GM12878 (cell line): ENCODE data around the gene ARR3. TPM values are rescaled to one million over a fixed set of nuclear protein-coding genes. Genes with fewer than 3 reads are reported as not detected.

ENCODE experiments used
- ATAC-seq: fragments of 200-7000 bp; cut with Tn5 transposase; 3 replicates; pipeline ENCODE4 v1.9.1; 2020; ENCODE audit warnings: mild to moderate bottlenecking, moderate library complexity
- BruUV-seq: library from RNA; stranded (reverse); fragments of 400-500 nt; replicated peaks from 2 replicates; lab custom pipeline; 2021; lab: Mats Ljungman, UMichigan
- CTCF ChIA-PET: fragments of 300-600 bp; sonication (Branson Sonifier 250); formaldehyde crosslinking; extraction: SDS; loops from one replicate; lab custom pipeline; 2021; ENCODE audit warnings: inconsistent platforms; lab: Yijun Ruan, JAX
- POLR2A ChIA-PET: fragments of 350-600 bp; formaldehyde crosslinking; extraction: SDS; loops from one replicate; lab custom pipeline; 2021; ENCODE audit warnings: inconsistent platforms; lab: Charles Lee
- RAD21 ChIA-PET: fragments of 300-600 bp; sonication (Branson Sonifier 250); formaldehyde crosslinking; loops from one replicate; lab custom pipeline; 2023; ENCODE audit warnings: antibody characterized with exemption; ENCODE audit not compliant: unreplicated experiment; lab: Charles Lee
- SMC1A ChIA-PET: fragments of 300-600 bp; sonication (Branson Sonifier 250); formaldehyde crosslinking; loops from one replicate; lab custom pipeline; 2023; ENCODE audit not compliant: unreplicated experiment, uncharacterized antibody; lab: Charles Lee
- DNase-seq: peaks from one replicate; pipeline ENCODE4 v3.0.0-alpha.2; 2011; ENCODE audit warnings: low read depth, low spot score
- FAIRE-seq: peaks from 3 replicates; lab custom pipeline; 2011; peaks lifted over from hg19 to GRCh38; lab: Jason Lieb, UNC
- H2AFZ ChIP-seq: 2 replicates; pipeline ENCODE4 v1.6.0; 2011; ENCODE audit warnings: low read depth, low read length, control low read depth; ENCODE audit not compliant: control insufficient read depth
- H3K27ac ChIP-seq: 2 replicates; pipeline ENCODE4 v1.5.1; 2011; ENCODE audit warnings: control low read depth; ENCODE audit not compliant: control insufficient read depth, insufficient read depth
- H3K27me3 ChIP-seq, 2 experiments: replicated peaks in 1 of 2; 2 replicates each; pipeline versions ENCODE4 v1.6.0 to v1.6.1; 2011; ENCODE audit warnings: low read length in 1 of 2; ENCODE audit not compliant: control insufficient read depth in 2 of 2, insufficient read depth in 2 of 2
- H3K36me3 ChIP-seq, 2 experiments: 2 replicates each; pipeline ENCODE4 v1.5.1; 2011; ENCODE audit warnings: low read length in 1 of 2; ENCODE audit not compliant: control insufficient read depth in 2 of 2, insufficient read depth in 2 of 2
- H3K4me1 ChIP-seq: 2 replicates; pipeline ENCODE4 v1.6.1; 2011; ENCODE audit warnings: mild to moderate bottlenecking, low read length, moderate library complexity, mixed read lengths; ENCODE audit not compliant: control insufficient read depth, insufficient read depth
- H3K4me2 ChIP-seq: 2 replicates; pipeline ENCODE4 v1.6.0; 2011; ENCODE audit warnings: control low read depth; ENCODE audit not compliant: control insufficient read depth, insufficient read depth
- H3K4me3 ChIP-seq: fragments of 200-600 bp; sonication (generic); 2 replicates; pipeline ENCODE4 v1.5.1; 2016
- H3K79me2 ChIP-seq: 2 replicates; pipeline ENCODE4 v1.6.0; 2011; ENCODE audit warnings: low read length; ENCODE audit not compliant: control insufficient read depth, insufficient read depth
- H3K9ac ChIP-seq: 2 replicates; pipeline ENCODE4 v1.8.0; 2011; ENCODE audit warnings: low read length, control low read depth, mixed read lengths; ENCODE audit not compliant: control insufficient read depth, insufficient read depth
- H3K9me3 ChIP-seq: replicated peaks from 3 replicates; pipeline ENCODE4 v1.5.1; 2011; ENCODE audit warnings: mild to moderate bottlenecking, low read length; ENCODE audit not compliant: control insufficient read depth, insufficient read depth
- H4K20me1 ChIP-seq: 2 replicates; pipeline ENCODE4 v1.6.0; 2011; ENCODE audit not compliant: control insufficient read depth, insufficient read depth
- CBX5 ChIP-seq: sonication (generic); IDR thresholded peaks from 2 replicates; pipeline ENCODE4 v1.6.1; 2016; ENCODE audit warnings: low read depth, moderate library complexity, mild to moderate bottlenecking, inconsistent platforms
- MTA2 ChIP-seq: fragments of 450-650 bp; IDR thresholded peaks from 2 replicates; pipeline ENCODE4 v1.6.1; 2016; ENCODE audit warnings: low read depth, mild to moderate bottlenecking, moderate library complexity
- SREBF2 ChIP-seq: IDR thresholded peaks from 2 replicates; pipeline ENCODE4 v1.6.1; 2012; ENCODE audit warnings: mild to moderate bottlenecking, low read length
- TBL1XR1 ChIP-seq: IDR thresholded peaks from 2 replicates; pipeline ENCODE4 v1.6.1; 2012; ENCODE audit warnings: low read depth, low read length, improper control_type of control experiment
- ZBTB33 ChIP-seq: fragments of 450-650 bp; IDR thresholded peaks from 2 replicates; pipeline ENCODE4 v1.6.1; 2017; ENCODE audit warnings: mild to moderate bottlenecking
- WGBS: methylation state at CpG from one replicate; pipeline ENCODE4 v1.1.6; 2016; ENCODE audit warnings: low lambda C conversion rate; ENCODE audit not compliant: insufficient replicate concordance, insufficient coverage; ENCODE audit errors: missing lambda C conversion rate; 5-methylcytosine and 5-hydroxymethylcytosine counted together
- in situ Hi-C: fragments of 300-500 bp; cut with MboI; formaldehyde crosslinking; loops from 9 replicates; pipeline ENCODE4 v1.14.3; 2018; ENCODE audit warnings: mixed read lengths
- intact Hi-C: fragments of 100-400 bp; cut with micrococcal nuclease; formaldehyde crosslinking; loops from one replicate; pipeline ENCODE4 v1.14.2; 2022; ENCODE audit not compliant: unreplicated experiment
- polyA plus RNA-seq, 11 experiments: library from polyadenylated mRNA; depleted of rRNA in 4 of 11; unstranded in 6 of 11; stranded (reverse) in 5 of 11; fragments of >200 nt; fragmentation: Nextera tagmentation in 4 of 11; fragmentation: Illumina TruSeq in 1 of 11; extraction: Ambion mirVana in 4 of 11; extraction: Trizol in 1 of 11; gene quantifications; 1 replicate in 1 of 11; 2 replicates in 10 of 11; pipeline versions ENCODE4 v1.2.1 to v1.2.3, GENCODE V29; 2011 to 2016; ENCODE audit warnings: inconsistent platforms in 2 of 11, missing spikeins in 2 of 11, low read depth in 1 of 11
- total RNA-seq, 4 experiments: library from RNA; depleted of rRNA in 3 of 4; stranded (reverse); fragments of >200 nt in 3 of 4; fragmentation: Illumina TruSeq in 1 of 4; extraction: Trizol in 1 of 4; gene quantifications; 2 replicates each; pipeline versions ENCODE4 v1.2.1 to v1.2.3, GENCODE V29; 2013 to 2021

Gene ARR3
- total and polyA plus RNA-seq, 10 of the 15 experiments (the other 5 are each of a cell fraction or from before 2014, with no cell fraction given) = not detected

GRCh38 chrX:70255452-70255851, 12.7 kb upstream of the ARR3 start:
- Histone ChIP-seq H3K4me3 (no peak overlapping the region), H3K79me2 (no peaks in the 10 kb centered on the region), H4K20me1 (no peaks in the 10 kb centered on the region), H2AFZ (no peak overlapping the region), H3K9ac (no peak overlapping the region), H3K9me3 (no peaks in the 10 kb centered on the region), H3K4me2 (no peak overlapping the region), H3K27ac (no peak overlapping the region), H3K4me1 (no peaks in the 10 kb centered on the region), H3K36me3 (no peaks in the 10 kb centered on the region), H3K27me3 (no peaks in the 10 kb centered on the region)
- ChIA-PET RAD21 (no interaction called here), CTCF (no interaction called here), SMC1A (no interaction called here), POLR2A (no interaction called here)
- BruUV-seq = no TSS peak
- TF ChIP-seq MTA2 = no peak
- TF ChIP-seq CBX5 = no peak
- TF ChIP-seq TBL1XR1 = no peak
- no peak for TF ChIP-seq ZBTB33
- no peak for TF ChIP-seq SREBF2
- ATAC-seq (no peak), FAIRE-seq (no peak), DNase-seq (no peak)
- in situ Hi-C loops (no loop called here), intact Hi-C loops (no loop called here)
- WGBS = 75% methylated on average over 2 of the region's 2 CpGs
